ENCODE measurements around the gene SPRYD3.

The SPRYD3 gene

DNA sequence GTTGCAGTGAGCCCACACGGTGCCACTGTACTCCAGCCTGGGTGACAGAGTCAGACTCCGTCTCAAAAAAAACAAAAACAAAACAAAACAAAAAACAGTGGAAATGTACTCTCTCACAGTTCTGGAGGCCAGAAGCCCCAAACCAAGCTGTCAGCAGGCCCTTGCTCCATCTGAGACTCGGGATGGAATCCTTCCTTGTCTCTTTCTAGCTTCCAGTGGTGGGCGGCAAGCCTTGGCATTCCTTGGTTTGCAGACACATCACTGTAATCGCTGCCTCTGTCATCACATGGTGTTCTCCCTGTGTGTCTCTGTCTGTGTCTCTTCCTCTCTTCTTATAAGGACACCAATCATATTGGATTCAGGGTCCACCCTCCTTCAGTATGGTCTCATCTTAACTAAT lies 22.9 kb downstream of the SPRYD3 start:
- H3K4me3 ChIP-seq (ENCODE audit: control insufficient read depth, low read depth, low read length) = no peak overlapping the region
- TF ChIP-seq, protein P1, sequence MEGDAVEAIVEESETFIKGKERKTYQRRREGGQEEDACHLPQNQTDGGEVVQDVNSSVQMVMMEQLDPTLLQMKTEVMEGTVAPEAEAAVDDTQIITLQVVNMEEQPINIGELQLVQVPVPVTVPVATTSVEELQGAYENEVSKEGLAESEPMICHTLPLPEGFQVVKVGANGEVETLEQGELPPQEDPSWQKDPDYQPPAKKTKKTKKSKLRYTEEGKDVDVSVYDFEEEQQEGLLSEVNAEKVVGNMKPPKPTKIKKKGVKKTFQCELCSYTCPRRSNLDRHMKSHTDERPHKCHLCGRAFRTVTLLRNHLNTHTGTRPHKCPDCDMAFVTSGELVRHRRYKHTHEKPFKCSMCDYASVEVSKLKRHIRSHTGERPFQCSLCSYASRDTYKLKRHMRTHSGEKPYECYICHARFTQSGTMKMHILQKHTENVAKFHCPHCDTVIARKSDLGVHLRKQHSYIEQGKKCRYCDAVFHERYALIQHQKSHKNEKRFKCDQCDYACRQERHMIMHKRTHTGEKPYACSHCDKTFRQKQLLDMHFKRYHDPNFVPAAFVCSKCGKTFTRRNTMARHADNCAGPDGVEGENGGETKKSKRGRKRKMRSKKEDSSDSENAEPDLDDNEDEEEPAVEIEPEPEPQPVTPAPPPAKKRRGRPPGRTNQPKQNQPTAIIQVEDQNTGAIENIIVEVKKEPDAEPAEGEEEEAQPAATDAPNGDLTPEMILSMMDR (IDR thresholded peaks at IDR 0.05; ENCODE audit: control insufficient read depth, insufficient read depth, low read depth, low read length, missing control alignments) = no peak
- no peak for DNase-seq (ENCODE audit: low read depth)

DNA sequence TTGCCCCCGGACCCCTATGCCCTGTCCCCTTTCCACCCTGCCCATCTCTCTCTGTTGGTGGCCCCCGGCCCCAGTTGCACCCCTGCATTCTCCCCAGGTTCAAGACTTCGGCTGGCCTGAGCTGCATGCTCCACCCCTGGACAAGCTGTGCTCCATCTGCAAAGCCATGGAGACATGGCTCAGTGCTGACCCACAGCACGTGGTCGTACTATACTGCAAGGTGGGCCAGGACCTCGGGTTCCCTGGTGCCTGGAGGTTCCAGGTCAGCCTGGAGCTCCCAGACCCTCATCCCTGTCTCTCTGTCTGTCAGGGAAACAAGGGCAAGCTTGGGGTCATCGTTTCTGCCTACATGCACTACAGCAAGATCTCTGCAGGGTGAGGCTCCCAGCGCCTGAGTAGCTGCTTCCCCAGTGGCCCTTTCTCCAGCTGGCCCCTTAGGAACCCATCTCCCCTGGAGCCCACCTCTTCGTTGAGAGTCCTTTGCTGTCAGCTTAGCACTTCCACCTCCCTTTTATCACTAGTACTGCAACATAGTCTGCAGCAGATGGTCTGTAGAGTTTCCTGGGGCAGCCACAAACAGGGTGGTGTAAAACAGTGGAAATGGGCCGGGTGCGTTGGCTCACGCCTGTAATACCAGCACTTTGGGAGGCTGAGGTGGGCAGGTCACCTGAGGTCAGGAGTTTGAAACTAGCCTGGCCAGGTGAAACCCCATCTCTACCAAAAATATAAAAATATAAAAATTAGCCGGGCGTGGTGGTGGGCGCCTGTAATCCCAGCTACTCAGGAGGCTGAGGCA lies 23.5 kb downstream of the SPRYD3 start:
- H3K4me3 ChIP-seq (ENCODE audit: control insufficient read depth, low read depth, low read length) = no peak overlapping the region
- TF ChIP-seq, protein P1 (IDR thresholded peaks at IDR 0.05; ENCODE audit: control insufficient read depth, insufficient read depth, low read depth, low read length, missing control alignments) = no peak
- DNase-seq (ENCODE audit: low read depth) = no peak

DNA sequence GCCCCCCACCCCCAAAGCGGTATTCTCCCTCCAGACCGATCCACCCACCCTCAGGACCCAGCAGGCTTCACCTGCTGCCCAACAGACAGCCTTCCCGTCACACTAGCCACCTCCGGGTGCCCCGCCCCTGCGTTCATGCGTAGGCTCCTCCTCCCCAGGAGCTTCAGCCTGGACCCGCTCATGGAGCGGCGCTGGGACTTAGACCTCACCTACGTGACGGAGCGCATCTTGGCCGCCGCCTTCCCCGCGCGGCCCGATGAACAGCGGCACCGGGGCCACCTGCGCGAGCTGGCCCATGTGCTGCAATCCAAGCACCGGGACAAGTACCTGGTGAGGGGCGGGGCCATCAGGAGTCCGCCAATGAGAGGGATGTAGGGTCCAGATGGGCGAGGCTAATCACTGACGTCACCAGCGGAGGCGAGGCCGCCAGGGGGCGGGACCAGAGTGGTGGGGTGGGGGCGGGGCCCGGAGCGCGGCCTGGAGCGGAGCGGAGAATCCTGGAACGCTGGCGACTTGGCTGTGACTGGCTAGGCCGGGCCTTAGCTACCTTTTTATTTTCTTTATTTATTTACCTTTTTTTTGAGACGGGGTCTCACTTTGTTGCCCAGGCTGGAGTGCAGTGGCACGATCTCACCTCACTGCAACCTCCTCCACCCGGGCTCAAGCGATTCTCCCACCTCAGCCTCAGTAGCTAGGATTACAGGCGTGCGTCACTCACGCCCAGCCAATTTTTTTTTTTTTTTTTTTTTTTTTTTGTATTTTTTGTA lies 24.9 kb downstream of the SPRYD3 start:
- H3K4me3 ChIP-seq (ENCODE audit: control insufficient read depth, low read depth, low read length) = peak overlapping the region; percentile 14
- TF ChIP-seq, protein P1 (IDR thresholded peaks at IDR 0.05; ENCODE audit: control insufficient read depth, insufficient read depth, low read depth, low read length, missing control alignments) = no peak
- DNase-seq (ENCODE audit: low read depth) = no peak

DNA sequence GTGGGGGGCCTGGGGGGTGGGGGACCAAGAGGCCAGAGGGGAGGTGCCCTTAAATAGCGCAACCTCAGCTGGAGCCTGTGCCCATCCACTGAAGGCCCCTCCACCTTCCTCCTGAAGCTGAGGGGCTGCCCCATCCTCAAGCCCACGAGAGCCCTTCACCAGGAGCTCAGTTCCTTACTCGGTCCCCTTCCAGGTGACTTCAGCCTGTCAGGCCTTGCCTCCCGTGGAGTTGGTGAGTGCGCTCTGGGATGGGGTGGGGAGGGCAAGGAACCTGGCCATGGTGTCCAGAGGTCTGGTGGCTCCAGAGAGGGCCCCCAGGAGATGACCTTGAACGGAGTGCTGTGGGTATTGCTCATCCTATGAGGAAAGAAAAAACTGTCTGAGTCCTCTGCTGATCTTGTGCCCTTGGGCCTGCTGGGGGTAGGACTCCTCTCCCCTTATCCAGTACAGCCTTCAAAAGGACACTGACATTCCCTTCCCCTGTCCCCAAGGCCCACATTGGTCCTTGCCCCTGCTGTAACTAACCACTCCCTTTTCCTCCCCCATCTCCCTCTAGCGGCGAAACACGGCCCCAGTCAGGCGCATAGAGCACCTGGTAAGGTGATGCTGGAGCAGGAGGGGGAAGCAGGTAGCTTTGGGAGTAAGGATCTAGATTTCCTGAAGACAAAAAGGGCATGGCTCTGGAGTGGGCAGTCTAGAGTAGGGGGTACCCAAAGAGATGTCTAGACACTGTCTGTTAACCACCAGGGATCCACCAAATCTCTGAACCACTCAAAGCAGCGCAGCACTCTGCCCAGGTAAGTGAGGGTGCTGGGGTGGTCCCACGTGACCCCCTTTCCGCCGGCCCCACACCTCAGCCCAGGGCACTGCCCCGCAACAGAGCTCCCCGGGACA lies 25.7 kb downstream of the SPRYD3 start:
- DNase-seq (ENCODE audit: low read depth) = no peak
- H3K4me3 ChIP-seq (ENCODE audit: control insufficient read depth, low read depth, low read length) = no peak overlapping the region; the same call in 1 of the 2 replicates
- TF ChIP-seq, protein P1 (IDR thresholded peaks at IDR 0.05; ENCODE audit: control insufficient read depth, insufficient read depth, low read depth, low read length, missing control alignments) = peak; percentile 74

DNA sequence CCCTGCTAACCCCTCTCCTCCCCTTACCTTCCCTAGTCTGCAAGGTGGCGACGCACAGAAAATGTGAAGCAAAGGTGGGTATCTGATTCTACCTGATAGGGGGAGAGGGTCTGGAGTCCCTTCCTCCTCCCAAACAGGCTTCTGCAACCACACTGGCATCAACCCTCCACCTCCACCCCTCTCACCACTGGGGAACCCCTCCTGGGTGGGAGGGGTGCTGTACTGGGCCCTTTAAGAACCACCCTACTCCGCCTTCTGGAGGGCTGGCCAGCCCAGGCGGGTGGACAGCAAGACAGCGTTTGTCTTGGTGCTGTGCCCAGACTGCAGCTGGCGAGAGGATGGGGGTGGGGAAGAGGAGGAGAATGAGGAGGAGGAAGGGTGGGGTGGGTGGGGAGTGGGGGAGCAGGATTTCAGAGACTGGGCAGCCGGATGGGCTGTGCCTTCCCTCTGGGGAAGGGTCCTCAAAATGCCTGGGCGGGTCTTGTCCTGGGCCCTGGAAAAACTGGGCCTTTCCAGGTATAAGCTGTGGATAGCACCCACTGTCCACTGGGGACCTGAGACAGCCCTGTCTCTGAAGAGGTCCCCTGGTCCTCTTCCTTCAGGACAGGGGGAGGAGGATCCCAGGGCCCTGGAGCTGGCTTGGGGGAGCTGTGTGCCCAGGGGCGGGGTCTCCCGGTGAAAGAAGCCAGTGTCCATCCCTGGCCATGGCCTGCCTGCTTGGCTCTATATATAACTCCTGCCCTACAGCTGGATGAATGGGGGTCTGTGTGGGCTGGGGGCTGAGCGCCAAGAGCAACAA lies 26.6 kb downstream of the SPRYD3 start:
- TF ChIP-seq, protein P1 (IDR thresholded peaks at IDR 0.05; ENCODE audit: control insufficient read depth, insufficient read depth, low read depth, low read length, missing control alignments) = no peak
- no peak for DNase-seq (ENCODE audit: low read depth)
- H3K4me3 ChIP-seq (ENCODE audit: control insufficient read depth, low read depth, low read length) = peak overlapping the region; percentile 18

Data from AG09309 (cell line).